ENCODE measurements around the gene IGSF21. TPM values are rescaled to one million over a fixed set of nuclear protein-coding genes. Genes with fewer than 3 reads are reported as not detected.

Gene IGSF21
- total and polyA plus RNA-seq, 3 experiments from 2014 or later, result not detected

- ChIA-PET CTCF (no interaction called here), POLR2A (no interaction called here)
- no peaks in the 10 kb centered on the region for H3K9me3 ChIP-seq (ENCODE audit: low read length)
- H3K4me1 ChIP-seq (ENCODE audit: insufficient read depth, low read length), result no peaks in the 10 kb centered on the region
- no peak overlapping the region for H3K27ac ChIP-seq (ENCODE audit: low read depth, low read length)
- no peaks in the 10 kb centered on the region for H3K27me3 ChIP-seq (ENCODE audit: insufficient read depth, low read length, poor library complexity, severe bottlenecking)
- no peak overlapping the region for H3K4me3 ChIP-seq (ENCODE audit: low read length)
- no peak for DNase-seq
- H3K36me3 Mint-ChIP-seq, result no peaks in the 10 kb centered on the region
- H3K27me3 Mint-ChIP-seq, result peaks cover 3 to 8% of the 10 kb centered on the region in 2 donors
- H3K4me3 Mint-ChIP-seq, result no peak overlapping the region
- no peaks in the 10 kb centered on the region for H3K4me1 Mint-ChIP-seq
- H3K9me3 Mint-ChIP-seq, result peaks cover 0 to 1% (median 0%) of the 10 kb centered on the region in 5 donors
- no peak overlapping the region for H3K27ac Mint-ChIP-seq
- H3K36me3 ChIP-seq (ENCODE audit: insufficient read depth, low read length), result no peaks in the 10 kb centered on the region
Measured at GRCh38 chr1:18332576-18332975, 225.0 kb downstream of the IGSF21 start.

GRCh38 chr1:18333220-18333619, 225.6 kb downstream of the IGSF21 start:
- H3K36me3 Mint-ChIP-seq, result no peaks in the 10 kb centered on the region
- H3K9me3 Mint-ChIP-seq, result peaks cover 0 to 1% (median 0%) of the 10 kb centered on the region in 5 donors
- H3K36me3 ChIP-seq (ENCODE audit: insufficient read depth, low read length), result no peaks in the 10 kb centered on the region
- no peaks in the 10 kb centered on the region for H3K4me1 ChIP-seq (ENCODE audit: insufficient read depth, low read length)
- CTCF ChIA-PET, result no interaction called here
- H3K27ac Mint-ChIP-seq, result no peak overlapping the region
- H3K4me3 Mint-ChIP-seq, result no peak overlapping the region
- no peaks in the 10 kb centered on the region for H3K27me3 ChIP-seq (ENCODE audit: insufficient read depth, low read length, poor library complexity, severe bottlenecking)
- H3K27ac ChIP-seq (ENCODE audit: low read depth, low read length), result no peak overlapping the region
- POLR2A ChIA-PET, result no interaction called here
- no peaks in the 10 kb centered on the region for H3K9me3 ChIP-seq (ENCODE audit: low read length)
- peaks cover 3 to 8% of the 10 kb centered on the region in 2 donors for H3K27me3 Mint-ChIP-seq
- H3K4me3 ChIP-seq (ENCODE audit: low read length), result no peak overlapping the region
- DNase-seq, result no peak
- no peaks in the 10 kb centered on the region for H3K4me1 Mint-ChIP-seq

- H3K27me3 Mint-ChIP-seq, result peaks cover 2 to 8% of the 10 kb centered on the region in 2 donors
- Histone ChIP-seq H3K9me3 (ENCODE audit: low read length) (no peaks in the 10 kb centered on the region), H3K36me3 (ENCODE audit: insufficient read depth, low read length) (no peaks in the 10 kb centered on the region), H3K4me1 (ENCODE audit: insufficient read depth, low read length) (no peaks in the 10 kb centered on the region), H3K27me3 (ENCODE audit: insufficient read depth, low read length, poor library complexity, severe bottlenecking) (no peaks in the 10 kb centered on the region), H3K4me3 (ENCODE audit: low read length) (no peak overlapping the region), H3K27ac (ENCODE audit: low read depth, low read length) (no peak overlapping the region)
- H3K4me3 Mint-ChIP-seq, result no peak overlapping the region
- POLR2A ChIA-PET, result no interaction called here
- no peaks in the 10 kb centered on the region for H3K36me3 Mint-ChIP-seq
- no peak overlapping the region for H3K27ac Mint-ChIP-seq
- DNase-seq, result no peak
- no peaks in the 10 kb centered on the region for H3K4me1 Mint-ChIP-seq
- CTCF ChIA-PET, result no interaction called here
- no peaks in the 10 kb centered on the region for H3K9me3 Mint-ChIP-seq
Measured at GRCh38 chr1:18336801-18337200, 229.2 kb downstream of the IGSF21 start.

- Histone ChIP-seq H3K36me3 (ENCODE audit: insufficient read depth, low read length) (no peaks in the 10 kb centered on the region), H3K27ac (ENCODE audit: low read depth, low read length) (no peak overlapping the region), H3K9me3 (ENCODE audit: low read length) (no peaks in the 10 kb centered on the region), H3K4me3 (ENCODE audit: low read length) (no peak overlapping the region), H3K27me3 (ENCODE audit: insufficient read depth, low read length, poor library complexity, severe bottlenecking) (no peaks in the 10 kb centered on the region), H3K4me1 (ENCODE audit: insufficient read depth, low read length) (no peaks in the 10 kb centered on the region)
- H3K9me3 Mint-ChIP-seq, result no peaks in the 10 kb centered on the region
- no peak for DNase-seq
- H3K27ac Mint-ChIP-seq, result no peak overlapping the region
- POLR2A ChIA-PET, result no interaction called here
- H3K27me3 Mint-ChIP-seq, result peaks cover 1 to 3% of the 10 kb centered on the region in 2 donors
- CTCF ChIA-PET, result no interaction called here
- no peaks in the 10 kb centered on the region for H3K4me1 Mint-ChIP-seq
- H3K36me3 Mint-ChIP-seq, result no peaks in the 10 kb centered on the region
- no peak overlapping the region for H3K4me3 Mint-ChIP-seq
Measured at GRCh38 chr1:18337757-18338156, 230.2 kb downstream of the IGSF21 start.

GRCh38 chr1:18339161-18339560, 231.6 kb downstream of the IGSF21 start:
- ChIA-PET CTCF (no interaction called here), POLR2A (no interaction called here)
- Histone ChIP-seq H3K27ac (ENCODE audit: low read depth, low read length) (no peak overlapping the region), H3K36me3 (ENCODE audit: insufficient read depth, low read length) (no peaks in the 10 kb centered on the region), H3K4me1 (ENCODE audit: insufficient read depth, low read length) (no peaks in the 10 kb centered on the region), H3K4me3 (ENCODE audit: low read length) (no peak overlapping the region), H3K27me3 (ENCODE audit: insufficient read depth, low read length, poor library complexity, severe bottlenecking) (no peaks in the 10 kb centered on the region), H3K9me3 (ENCODE audit: low read length) (no peaks in the 10 kb centered on the region)
- no peak for DNase-seq
- Mint-ChIP-seq H3K36me3 (no peaks in the 10 kb centered on the region), H3K4me3 (no peak overlapping the region), H3K27me3 (peaks cover 0 to 3% of the 10 kb centered on the region in 2 donors), H3K27ac (no peak overlapping the region), H3K9me3 (peaks cover 0 to 2% (median 0%) of the 10 kb centered on the region in 5 donors), H3K4me1 (no peaks in the 10 kb centered on the region)

- Mint-ChIP-seq H3K9me3 (peaks cover 0 to 2% (median 0%) of the 10 kb centered on the region in 5 donors), H3K27ac (no peak overlapping the region), H3K4me3 (no peak overlapping the region), H3K4me1 (no peaks in the 10 kb centered on the region), H3K36me3 (no peaks in the 10 kb centered on the region), H3K27me3 (peaks cover 0 to 3% of the 10 kb centered on the region in 2 donors)
- DNase-seq, result no peak
- ChIA-PET POLR2A (no interaction called here), CTCF (no interaction called here)
- Histone ChIP-seq H3K4me1 (ENCODE audit: insufficient read depth, low read length) (no peaks in the 10 kb centered on the region), H3K27ac (ENCODE audit: low read depth, low read length) (no peak overlapping the region), H3K27me3 (ENCODE audit: insufficient read depth, low read length, poor library complexity, severe bottlenecking) (no peaks in the 10 kb centered on the region), H3K9me3 (ENCODE audit: low read length) (no peaks in the 10 kb centered on the region), H3K36me3 (ENCODE audit: insufficient read depth, low read length) (no peaks in the 10 kb centered on the region), H3K4me3 (ENCODE audit: low read length) (no peak overlapping the region)
Measured at GRCh38 chr1:18340158-18340764, 232.7 kb downstream of the IGSF21 start.

- no peak for DNase-seq
- no peaks in the 10 kb centered on the region for H3K27me3 ChIP-seq (ENCODE audit: insufficient read depth, low read length, poor library complexity, severe bottlenecking)
- Mint-ChIP-seq H3K27ac (no peak overlapping the region), H3K9me3 (peaks cover 0 to 2% (median 0%) of the 10 kb centered on the region in 5 donors), H3K4me1 (no peaks in the 10 kb centered on the region), H3K36me3 (no peaks in the 10 kb centered on the region), H3K4me3 (no peak overlapping the region), H3K27me3 (peaks cover 0 to 3% of the 10 kb centered on the region in 2 donors)
- no peak overlapping the region for H3K27ac ChIP-seq (ENCODE audit: low read depth, low read length)
- no peaks in the 10 kb centered on the region for H3K4me1 ChIP-seq (ENCODE audit: insufficient read depth, low read length)
- CTCF ChIA-PET, result no interaction called here
- no peak overlapping the region for H3K4me3 ChIP-seq (ENCODE audit: low read length)
- H3K9me3 ChIP-seq (ENCODE audit: low read length), result no peaks in the 10 kb centered on the region
- POLR2A ChIA-PET, result no interaction called here
- no peaks in the 10 kb centered on the region for H3K36me3 ChIP-seq (ENCODE audit: insufficient read depth, low read length)
Measured at GRCh38 chr1:18340787-18341186, 233.2 kb downstream of the IGSF21 start.

GRCh38 chr1:18341291-18342069, 233.9 kb downstream of the IGSF21 start:
- Mint-ChIP-seq H3K4me3 (no peak overlapping the region), H3K9me3 (peaks cover 0 to 3% (median 0%) of the 10 kb centered on the region in 5 donors)
- CTCF ChIA-PET, result no interaction called here

More at GRCh38 chr1:18341291-18342069, 233.9 kb downstream of the IGSF21 start:
- no peaks in the 10 kb centered on the region for H3K9me3 ChIP-seq (ENCODE audit: low read length)
- H3K36me3 ChIP-seq (ENCODE audit: insufficient read depth, low read length), result no peaks in the 10 kb centered on the region
- no peak overlapping the region for H3K27ac ChIP-seq (ENCODE audit: low read depth, low read length)
- Mint-ChIP-seq H3K27ac (no peak overlapping the region), H3K27me3 (peaks cover 3 to 5% of the 10 kb centered on the region in 2 donors), H3K4me1 (no peaks in the 10 kb centered on the region), H3K36me3 (no peaks in the 10 kb centered on the region)
- no peaks in the 10 kb centered on the region for H3K4me1 ChIP-seq (ENCODE audit: insufficient read depth, low read length)
- POLR2A ChIA-PET, result no interaction called here
- H3K27me3 ChIP-seq (ENCODE audit: insufficient read depth, low read length, poor library complexity, severe bottlenecking), result no peaks in the 10 kb centered on the region
- H3K4me3 ChIP-seq (ENCODE audit: low read length), result no peak overlapping the region
- no peak for DNase-seq

Measured in CD8-positive, alpha-beta memory T cell (primary cell).